HCT116 (cell line): ENCODE results near the gene TNXB. TPM values are rescaled to one million over a fixed set of nuclear protein-coding genes. Genes with fewer than 3 reads are reported as not detected.

Experiments
- ATAC-seq: fragments of 200-7000 bp; cut with Tn5 transposase; 2 replicates; pipeline ENCODE4 v1.9.1; 2020; ENCODE audit warnings: mild to moderate bottlenecking, moderate library complexity
- BruUV-seq: library from RNA; stranded (reverse); fragments of 400-500 nt; replicated peaks from 2 replicates; lab custom pipeline; 2021; lab: Mats Ljungman, UMichigan
- CTCF ChIA-PET: fragments of 300-600 bp; sonication (Branson Sonifier 250); formaldehyde crosslinking; loops from one replicate; lab custom pipeline; 2021; ENCODE audit warnings: antibody characterized with exemption; lab: Charles Lee
- POLR2A ChIA-PET: fragments of 300-600, 350-600 bp; sonication (Branson Sonifier 250); formaldehyde crosslinking; loops from one replicate; lab custom pipeline; 2021; ENCODE audit warnings: antibody characterized with exemption; lab: Charles Lee
- RAD21 ChIA-PET, 2 experiments: fragments of 300-600 bp; sonication (Branson Sonifier 250); formaldehyde crosslinking; loops; one replicate each; lab custom pipeline; 2023; ENCODE audit warnings: low total read pairs in 2 of 2; ENCODE audit not compliant: uncharacterized antibody in 2 of 2, unreplicated experiment in 2 of 2, low non-redundant PET in 1 of 2; lab: Charles Lee
- DNase-seq: peaks from one replicate; pipeline ENCODE4 v3.0.0-alpha.2; 2010; ENCODE audit warnings: low read depth, low spot score
- H2AFZ ChIP-seq: fragments of 200-600 bp; shearing (Covaris generic), sonication (generic); 2 replicates; pipeline ENCODE4 v1.6.1; 2017; ENCODE audit warnings: low read depth, mixed run types, mixed read lengths, antibody characterized with exemption, low read length; ENCODE audit not compliant: poor library complexity, severe bottlenecking
- H3K27ac ChIP-seq: 2 replicates; pipeline ENCODE4 v1.5.1; 2012; ENCODE audit warnings: low read depth, low read length
- H3K27me3 ChIP-seq: fragments of 200-600 bp; sonication (generic); 2 replicates; pipeline ENCODE4 v1.6.1; 2016; ENCODE audit warnings: mixed run types, low read length, mixed read lengths; ENCODE audit not compliant: insufficient read depth
- H3K36me3 ChIP-seq, 2 experiments: fragments of 200-500 bp in 1 of 2; fragments of 200-600 bp in 1 of 2; sonication (Bioruptor generic) in 1 of 2; sonication (generic) in 1 of 2; 2 replicates each; pipeline versions ENCODE4 v1.5.1 to v1.6.1; 2014 to 2016; ENCODE audit warnings: low read length in 2 of 2, inconsistent platforms in 1 of 2, mixed read lengths in 1 of 2, mixed run types in 1 of 2; ENCODE audit not compliant: insufficient read depth in 2 of 2, control insufficient read depth in 1 of 2
- H3K4me1 ChIP-seq, 2 experiments: fragments of 200-600 bp in 1 of 2; sonication (generic) in 1 of 2; 2 replicates each; pipeline versions ENCODE4 v1.5.1 to v1.6.1; 2012 to 2017; ENCODE audit warnings: low read length in 2 of 2, inconsistent platforms in 1 of 2, mild to moderate bottlenecking in 1 of 2, mixed read lengths in 1 of 2, mixed run types in 1 of 2, moderate library complexity in 1 of 2; ENCODE audit not compliant: insufficient read depth in 2 of 2, control insufficient read depth in 1 of 2
- H3K4me2 ChIP-seq: fragments of 200-600 bp; sonication (generic); 2 replicates; pipeline ENCODE4 v1.6.1; 2017; ENCODE audit warnings: mixed run types, low read length, mixed read lengths
- H3K4me3 ChIP-seq, 2 experiments: fragments of 200-600 bp in 1 of 2; sonication (generic) in 1 of 2; replicated peaks in 1 of 2; 2 replicates each; pipeline ENCODE4 v1.5.1; 2011 to 2016; ENCODE audit warnings: low read length in 2 of 2, control low read depth in 1 of 2, low read depth in 1 of 2, mild to moderate bottlenecking in 1 of 2, mixed read lengths in 1 of 2, mixed run types in 1 of 2
- H3K79me2 ChIP-seq: fragments of 200-600 bp; sonication (generic); 2 replicates; pipeline ENCODE4 v1.6.1; 2017; ENCODE audit warnings: mild to moderate bottlenecking, mixed run types, low read length, moderate library complexity, mixed read lengths; ENCODE audit not compliant: insufficient read depth
- H3K9ac ChIP-seq: fragments of 200-600 bp; sonication (generic); 2 replicates; pipeline ENCODE4 v1.6.1; 2016; ENCODE audit warnings: low read length, mixed read lengths
- H3K9me2 ChIP-seq: fragments of 200-600 bp; sonication (generic), shearing (Covaris generic); 2 replicates; pipeline ENCODE4 v1.6.1; 2017; ENCODE audit warnings: mixed run types, mild to moderate bottlenecking, moderate library complexity; ENCODE audit not compliant: insufficient read depth
- H3K9me3 ChIP-seq, 2 experiments: fragments of 200-500 bp in 1 of 2; fragments of 200-600 bp in 1 of 2; sonication (Bioruptor generic) in 1 of 2; sonication (generic) in 1 of 2; 2 replicates each; pipeline ENCODE4 v1.6.1; 2014 to 2017; ENCODE audit warnings: low read length in 2 of 2, mixed read lengths in 2 of 2, inconsistent platforms in 1 of 2, low read depth in 1 of 2, mild to moderate bottlenecking in 1 of 2, mixed run types in 1 of 2, moderate library complexity in 1 of 2; ENCODE audit not compliant: control insufficient read depth in 1 of 2, insufficient read depth in 1 of 2
- H4K20me1 ChIP-seq: fragments of 200-600 bp; sonication (generic), shearing (Covaris generic); 2 replicates; pipeline ENCODE4 v1.6.1; 2017; ENCODE audit warnings: mixed run types, mild to moderate bottlenecking, moderate library complexity; ENCODE audit not compliant: insufficient read depth
- CTCF ChIP-seq, 3 experiments: fragments of 200-600 bp in 1 of 3; sonication (generic) in 1 of 3; IDR thresholded peaks in 2 of 3; conservative IDR thresholded peaks in 1 of 3; 2 replicates each; pipeline ENCODE4 v1.5.1; 2012 to 2017; ENCODE audit warnings: low read depth in 2 of 3, low read length in 2 of 3, antibody characterized with exemption in 1 of 3, borderline replicate concordance in 1 of 3, control low read depth in 1 of 3, mild to moderate bottlenecking in 1 of 3, mixed read lengths in 1 of 3, mixed run types in 1 of 3, moderate library complexity in 1 of 3; ENCODE audit not compliant: insufficient read depth in 1 of 3
- EZH2phosphoT487 ChIP-seq: fragments of 200-600 bp; IDR thresholded peaks from 2 replicates; pipeline ENCODE4 v1.6.1; 2018; ENCODE audit warnings: antibody characterized with exemption, borderline replicate concordance
- FOSL1 ChIP-seq: IDR thresholded peaks from 2 replicates; pipeline ENCODE4 v1.6.1; 2012; ENCODE audit warnings: low read depth
- MAX ChIP-seq: IDR thresholded peaks from 2 replicates; pipeline ENCODE4 v1.6.1; 2012
- POLR2A ChIP-seq: IDR thresholded peaks from 2 replicates; pipeline ENCODE4 v1.7.0; 2011; ENCODE audit warnings: borderline replicate concordance; ENCODE audit not compliant: insufficient read depth, insufficient read length; ENCODE audit errors: extremely low read depth
- POLR2AphosphoS5 ChIP-seq: IDR thresholded peaks from 2 replicates; pipeline ENCODE4 v1.6.1; 2011; ENCODE audit warnings: mild to moderate bottlenecking, low read depth, low read length, moderate library complexity
- RAD21 ChIP-seq: IDR thresholded peaks from 2 replicates; pipeline ENCODE4 v1.6.1; 2012; ENCODE audit warnings: low read depth, mild to moderate bottlenecking
- SIN3A ChIP-seq: IDR thresholded peaks from 2 replicates; pipeline ENCODE4 v1.6.1; 2012; ENCODE audit warnings: low read depth
- YY1 ChIP-seq: IDR thresholded peaks from 2 replicates; pipeline ENCODE4 v1.6.1; 2011; ENCODE audit warnings: low read length, low read depth, moderate library complexity, mild to moderate bottlenecking; ENCODE audit not compliant: insufficient replicate concordance; ENCODE audit errors: extremely low read depth
- ZBTB33 ChIP-seq: IDR thresholded peaks from 2 replicates; pipeline ENCODE4 v1.6.1; 2011; ENCODE audit warnings: mild to moderate bottlenecking, low read length, moderate library complexity; ENCODE audit not compliant: insufficient replicate concordance; ENCODE audit errors: extremely low read depth
- intact Hi-C: fragments of 100-400 bp; cut with micrococcal nuclease; formaldehyde crosslinking; loops from 2 replicates; pipeline ENCODE4 v1.10.0; 2022
- total RNA-seq: library from RNA; stranded (reverse); gene quantifications from one replicate; pipeline ENCODE4 v1.2.1, GENCODE V29; 2021; ENCODE audit not compliant: unreplicated experiment

The TNXB gene
- total RNA-seq, 1 experiment from 2014 or later: 8.5 TPM

DNA sequence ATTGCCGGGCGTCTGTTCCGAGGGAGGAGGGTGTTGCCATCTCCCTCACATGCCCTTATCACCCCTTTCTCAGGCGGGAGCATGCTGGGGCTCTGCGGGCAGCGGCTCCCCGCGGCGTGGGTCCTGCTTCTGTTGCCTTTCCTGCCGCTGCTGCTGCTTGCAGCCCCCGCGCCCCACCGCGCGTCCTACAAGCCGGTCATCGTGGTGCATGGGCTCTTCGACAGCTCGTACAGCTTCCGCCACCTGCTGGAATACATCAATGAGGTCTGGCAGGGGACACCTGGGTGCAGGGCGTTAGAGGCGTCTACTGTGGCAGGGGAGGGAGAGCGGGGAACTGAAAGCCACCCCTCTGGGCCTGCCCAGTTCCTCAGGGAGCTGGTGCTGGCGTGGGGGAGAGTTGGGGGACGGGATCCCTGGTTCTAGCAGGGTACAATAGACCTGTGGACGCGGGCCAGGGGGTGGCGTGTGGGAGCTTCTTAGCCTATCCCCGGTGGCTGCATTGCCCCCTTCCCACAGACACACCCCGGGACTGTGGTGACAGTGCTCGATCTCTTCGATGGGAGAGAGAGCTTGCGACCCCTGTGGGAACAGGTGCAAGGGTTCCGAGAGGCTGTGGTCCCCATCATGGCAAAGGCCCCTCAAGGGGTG lies 45.5 kb upstream of the TNXB start:
- ChIA-PET CTCF (interaction anchor here (1.2 kb wide), 2 partner anchors 36 to 67 kb away, joined by 6 read pairs; no protein-coding TSS in a partner anchor), POLR2A (no interaction called here)
- peaks cover 16% of the 10 kb centered on the region for H3K79me2 ChIP-seq

More for the DNA sequence above, 45.5 kb upstream of the TNXB start:
- H3K27ac ChIP-seq: peak overlapping the region; percentile 98
- peak overlapping the region; percentile 95 for H3K4me2 ChIP-seq
- H3K4me3 ChIP-seq: peak overlapping the region; percentile 93 to 95
- peak; percentile 54 for DNase-seq
- no peak overlapping the region for H2AFZ ChIP-seq
- no peaks in the 10 kb centered on the region for H3K9me3 ChIP-seq
- peaks cover 14 to 17% of the 10 kb centered on the region in 2 experiments; a peak in 3 of 4 replicates for H3K36me3 ChIP-seq
- peak; percentile 72 for ATAC-seq
- no peaks in the 10 kb centered on the region for H3K9me2 ChIP-seq
- TF ChIP-seq RAD21 (peak; percentile 87), CTCF (IDR thresholded peaks at IDR 0.05 in 2 of 3, conservative IDR thresholded peaks at IDR 0.05 in 1 of 3; ENCODE audit: borderline replicate concordance in 1 of 3, insufficient read depth in 1 of 3, low read depth in 2 of 3, low read length in 2 of 3) (peak; percentile 58 to 81 (median 61)), POLR2AphosphoS5 (no peak), FOSL1 (no peak), SIN3A (no peak), POLR2A (no peak), MAX (peak; percentile 42; the same call in 1 of the 2 replicates), ZBTB33 (no peak), EZH2phosphoT487 (no peak), YY1 (no peak)
- BruUV-seq: no TSS peak
- peaks cover 12 to 25% of the 10 kb centered on the region in 2 experiments for H3K4me1 ChIP-seq
- no peaks in the 10 kb centered on the region for H4K20me1 ChIP-seq
- H3K9ac ChIP-seq: peak overlapping the region; percentile 93
- RAD21 ChIA-PET: no interaction called here
- intact Hi-C loops: loop anchor here (1.0 kb wide), 2 partner anchors 24 to 35 kb away; partner anchors contain the start of gene FKBPL
- no peaks in the 10 kb centered on the region for H3K27me3 ChIP-seq
